Activated naive CD4-positive, alpha-beta T cell treated with anti-CD3 and anti-CD28 coated beads, Interleukin-2, amount 50 U/mL, for 16 hours (primary cell): ENCODE measurements around the gene CSRP2.

Source experiments
- DNase-seq: peaks from one replicate; pipeline ENCODE4 v3.0.0-alpha.2; 2020

CSRP2 gene

DNA sequence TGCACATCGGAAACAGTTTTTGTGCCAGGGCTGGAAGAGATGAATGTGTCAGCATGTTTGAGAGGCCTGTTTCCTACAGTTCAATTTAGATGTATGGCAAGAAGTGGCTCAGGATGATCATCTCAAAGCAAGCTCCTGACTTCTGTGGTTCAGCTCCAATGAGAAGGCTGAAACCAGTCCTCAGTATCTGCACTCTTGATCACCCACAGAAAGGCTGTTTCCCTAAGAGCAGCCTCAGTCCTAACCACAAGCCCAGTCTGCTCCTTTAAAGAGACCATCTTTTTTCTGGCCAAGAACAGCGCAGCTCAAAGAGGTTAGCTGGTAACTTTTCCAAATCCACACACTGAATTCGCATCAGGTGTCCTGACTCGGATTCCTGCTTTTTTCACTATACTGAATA lies 19.2 kb downstream of the CSRP2 start:
- no peak for DNase-seq

DNA sequence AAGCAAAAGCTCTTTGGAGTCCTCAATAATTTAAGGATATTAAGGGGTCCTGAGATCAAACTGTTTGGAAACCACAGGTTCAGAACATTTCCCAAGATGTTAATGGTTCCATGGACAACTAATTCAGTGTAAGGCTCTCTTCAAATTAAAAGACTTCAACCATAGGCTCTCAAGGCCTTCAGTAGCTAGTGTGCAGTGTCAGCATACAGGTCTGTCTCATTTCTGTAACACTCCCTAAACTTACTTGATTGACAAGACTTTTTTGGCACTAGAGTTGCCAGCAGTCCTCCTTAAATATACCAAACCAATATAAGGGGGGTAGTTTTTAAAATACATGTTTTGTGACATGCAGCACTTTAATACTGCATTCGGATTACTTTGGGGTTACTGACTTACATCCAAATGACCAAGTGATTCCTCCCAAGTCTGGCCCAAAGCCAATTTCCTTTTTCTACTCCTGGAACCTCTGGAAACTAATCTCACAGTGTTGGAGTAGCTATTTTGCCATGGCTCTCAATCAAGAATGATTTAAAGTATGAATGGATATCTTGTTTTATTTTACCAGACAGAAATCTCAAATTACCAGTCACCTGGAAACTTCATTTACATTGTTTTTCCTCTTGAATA lies 22.7 kb downstream of the CSRP2 start:
- no peak for DNase-seq

DNA sequence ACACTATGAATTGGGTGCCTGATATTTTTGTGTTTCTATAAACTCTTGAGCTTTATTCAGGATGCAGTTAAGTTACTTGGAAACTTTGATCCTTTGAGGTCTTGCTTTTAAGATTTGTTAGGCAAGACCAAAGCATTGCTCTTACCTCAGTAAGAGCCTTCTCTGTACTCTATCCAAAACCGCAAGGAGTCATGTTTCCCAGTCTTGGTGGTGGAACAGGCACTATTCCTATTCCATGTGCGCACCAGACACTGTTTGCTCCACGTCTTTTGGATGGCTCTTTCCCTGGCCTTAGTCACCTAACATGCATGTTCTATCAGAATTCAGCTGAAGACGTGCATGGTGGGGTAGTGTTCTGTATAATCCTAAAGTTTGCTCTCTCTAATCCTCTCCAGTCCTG lies 23.5 kb downstream of the CSRP2 start:
- no peak for DNase-seq

DNA sequence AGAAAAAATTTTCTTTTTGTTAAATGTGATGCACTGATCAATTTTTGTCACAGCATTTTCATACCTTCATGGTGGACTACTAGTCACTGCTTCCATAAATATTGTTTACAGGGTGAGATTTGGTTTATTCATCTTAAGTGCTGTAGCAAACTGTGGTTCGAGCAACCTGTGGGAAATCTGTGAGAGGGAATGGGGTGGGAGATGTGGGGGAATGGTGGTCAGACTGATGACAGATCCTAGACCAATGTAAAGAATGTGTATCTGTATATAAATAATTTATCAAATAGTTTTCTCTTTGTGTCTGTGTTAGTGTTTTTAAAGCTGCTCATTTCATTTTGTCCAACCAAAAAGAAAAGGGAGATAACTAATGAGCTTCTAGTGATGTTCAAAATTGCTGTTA lies 26.7 kb downstream of the CSRP2 start:
- no peak for DNase-seq

DNA sequence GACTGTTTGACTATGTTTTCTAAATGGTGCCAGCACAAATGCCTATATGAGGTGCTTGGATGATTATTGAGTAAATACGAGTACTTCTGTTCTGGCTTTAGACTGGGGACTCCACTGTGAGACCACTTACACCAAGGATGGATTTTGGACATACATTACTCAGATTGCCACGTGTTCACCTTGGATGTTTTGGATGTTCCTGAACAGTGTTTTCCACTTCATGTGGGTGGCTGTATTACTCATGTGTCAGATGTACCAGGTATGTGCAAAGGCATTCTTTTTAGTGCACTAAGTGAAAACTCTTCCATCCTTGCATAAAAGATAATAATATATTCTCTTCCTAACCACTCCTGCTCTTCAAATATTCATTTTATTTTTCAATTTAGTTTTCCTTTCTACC lies 30.7 kb downstream of the CSRP2 start:
- DNase-seq, result no peak

- DNase-seq, result no peak
Measured at GRCh38 chr12:76847260-76847659, 31.6 kb downstream of the CSRP2 start.

- no peak for DNase-seq
Measured at GRCh38 chr12:76836633-76837032, 42.2 kb downstream of the CSRP2 start.

DNA sequence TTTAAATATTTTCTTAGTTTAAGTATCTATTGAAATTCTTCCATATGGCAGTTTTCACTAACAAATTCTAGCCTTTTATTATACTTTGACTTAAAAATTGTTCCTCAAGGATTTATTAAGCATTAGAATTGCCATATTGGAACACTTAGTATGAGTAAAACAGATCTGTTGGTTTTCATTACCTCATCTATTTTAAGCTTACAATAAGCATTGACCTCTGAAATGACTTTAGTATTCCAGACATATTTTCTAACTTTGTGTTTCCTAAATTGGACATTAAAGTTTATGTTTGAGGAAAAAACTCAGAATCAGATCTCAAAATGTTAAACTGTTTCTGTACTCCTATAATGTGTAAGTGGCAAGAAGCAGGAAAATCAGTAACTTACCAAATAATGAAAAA lies 48.4 kb downstream of the CSRP2 start:
- no peak for DNase-seq

GRCh38 chr12:76820888-76821482 lies 57.8 kb downstream of the CSRP2 start:
- DNase-seq, result no peak

GRCh38 chr12:76813972-76814371 lies 64.8 kb downstream of the CSRP2 start:
- DNase-seq, result no peak

DNA sequence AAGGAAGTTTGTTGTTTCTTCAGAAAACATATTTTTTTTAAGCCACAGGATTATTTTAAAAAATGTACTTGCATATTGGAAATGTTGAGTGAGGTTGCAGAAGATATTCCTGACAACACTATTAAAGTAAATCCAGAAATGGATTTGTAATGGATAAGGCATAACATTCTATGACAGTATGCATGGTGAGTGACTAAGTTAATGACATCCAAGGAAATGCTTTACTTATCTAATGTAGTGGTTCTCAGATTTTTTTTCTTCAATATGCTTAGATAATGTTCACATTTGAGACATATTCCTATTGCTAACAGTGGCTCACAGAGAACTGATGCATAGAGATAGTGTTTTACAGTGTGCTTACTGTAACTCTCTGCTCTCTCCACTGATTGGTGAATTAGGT lies 65.6 kb downstream of the CSRP2 start:
- no peak for DNase-seq

DNA sequence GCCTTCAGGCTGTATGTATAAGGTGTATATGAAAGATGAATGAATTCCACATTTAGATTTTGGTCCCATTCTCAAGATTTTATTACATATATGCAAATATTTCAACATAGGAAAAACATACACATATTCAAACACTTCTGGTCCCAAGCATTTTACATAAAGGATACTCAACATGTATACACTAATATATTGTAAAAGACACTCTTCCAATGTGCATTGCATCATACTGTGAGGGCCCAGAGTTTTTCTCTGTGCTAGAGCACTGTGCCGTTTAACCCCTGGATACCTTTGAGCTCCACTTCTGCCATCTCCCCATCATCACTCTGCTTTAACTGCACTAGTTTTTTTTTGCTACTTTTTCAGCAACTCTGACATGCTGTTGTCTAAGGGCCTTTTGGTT lies 66.8 kb downstream of the CSRP2 start:
- no peak for DNase-seq

GRCh38 chr12:76810671-76811419 lies 68.0 kb downstream of the CSRP2 start:
- DNase-seq, result no peak
